ENCODE data around the gene CACNA1C. TPM values are rescaled to one million over a fixed set of nuclear protein-coding genes. Genes with fewer than 3 reads are reported as not detected.

CACNA1C gene
- total RNA-seq, 1 donor from 2014 or later: 0.14 TPM

DNA sequence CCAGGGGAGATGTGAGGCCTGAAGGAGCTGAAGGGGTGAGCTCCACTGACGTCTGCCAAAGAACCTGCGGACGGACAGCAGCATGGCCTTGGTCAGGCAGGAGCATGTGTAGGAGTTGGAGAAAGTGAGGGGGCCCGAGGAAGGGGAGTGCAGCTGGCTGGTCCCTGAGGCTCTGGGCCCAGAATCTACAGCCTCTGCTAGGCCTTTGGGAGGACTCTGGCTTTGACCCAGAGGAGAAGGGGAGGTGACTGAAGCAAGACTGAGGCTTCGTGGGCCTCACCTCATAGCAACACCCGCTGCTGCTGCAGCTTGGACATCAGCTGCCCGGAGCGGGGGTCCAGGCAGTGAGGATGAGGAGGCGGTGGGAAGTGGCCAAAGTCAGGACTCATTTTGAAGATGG, 525.4 kb downstream of the CACNA1C start:
- Mint-ChIP-seq H3K9me3 (no peaks in the 10 kb centered on the region), H3K27me3 (ENCODE audit: low read depth) (peaks cover 9% of the 10 kb centered on the region), H3K4me1 (ENCODE audit: low read depth) (peaks cover 3% of the 10 kb centered on the region), H3K27ac (no peak overlapping the region), H3K4me3 (ENCODE audit: low read depth) (no peak overlapping the region), H3K36me3 (ENCODE audit: low read depth) (no peaks in the 10 kb centered on the region)
- no peak for DNase-seq (ENCODE audit: low spot score)
- intact Hi-C loops (cut with micrococcal nuclease): no loop called here

DNA sequence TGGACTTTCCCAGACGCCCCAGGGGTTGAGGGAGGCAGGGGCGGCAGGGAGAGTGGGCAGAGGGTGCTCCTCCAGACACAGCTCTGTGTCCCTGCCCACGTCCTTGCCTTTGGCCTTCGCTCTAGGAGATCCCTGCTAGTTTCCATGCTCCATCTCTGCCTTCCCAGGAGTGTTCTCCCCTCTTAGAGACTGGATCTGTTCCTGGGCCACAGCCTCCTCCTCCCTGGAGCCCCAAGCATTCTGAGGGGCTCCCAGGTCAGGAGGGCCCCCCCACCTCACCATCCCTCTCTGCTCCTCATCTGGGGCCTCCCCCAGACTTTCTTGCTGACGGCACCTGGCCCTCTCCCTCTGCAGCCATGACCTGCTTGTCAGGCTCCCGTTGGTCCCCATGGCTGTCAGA, 526.0 kb downstream of the CACNA1C start:
- peaks cover 3% of the 10 kb centered on the region for H3K4me1 Mint-ChIP-seq (ENCODE audit: low read depth)
- no peaks in the 10 kb centered on the region for H3K36me3 Mint-ChIP-seq (ENCODE audit: low read depth)
- no peak for DNase-seq (ENCODE audit: low spot score)
- intact Hi-C loops (cut with micrococcal nuclease): no loop called here
- no peak overlapping the region for H3K27ac Mint-ChIP-seq
- H3K27me3 Mint-ChIP-seq (ENCODE audit: low read depth): peaks cover 10% of the 10 kb centered on the region
- no peak overlapping the region for H3K4me3 Mint-ChIP-seq (ENCODE audit: low read depth)
- no peaks in the 10 kb centered on the region for H3K9me3 Mint-ChIP-seq

DNA sequence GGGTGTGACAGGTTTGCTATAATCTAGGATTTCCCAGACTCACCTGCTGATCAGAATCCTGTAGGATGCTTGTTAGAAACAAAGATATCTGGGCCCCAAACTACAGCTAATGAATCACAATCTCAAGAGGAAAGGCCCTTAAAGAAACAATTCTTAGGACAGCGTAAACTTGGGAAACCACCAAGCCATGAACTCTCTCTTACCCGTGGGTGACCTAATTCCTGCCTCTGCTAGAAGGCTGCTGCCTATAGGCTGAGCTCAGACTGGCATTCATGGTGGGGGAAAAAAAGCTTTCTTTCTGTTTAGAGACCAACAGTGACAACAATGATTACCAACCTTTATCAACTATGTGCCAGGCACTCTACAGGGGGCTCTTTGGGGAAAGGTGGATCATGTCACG, 528.0 kb downstream of the CACNA1C start:
- Mint-ChIP-seq H3K36me3 (ENCODE audit: low read depth) (no peaks in the 10 kb centered on the region), H3K4me3 (ENCODE audit: low read depth) (no peak overlapping the region), H3K9me3 (no peaks in the 10 kb centered on the region), H3K27ac (no peak overlapping the region), H3K4me1 (ENCODE audit: low read depth) (peaks cover 3% of the 10 kb centered on the region), H3K27me3 (ENCODE audit: low read depth) (peaks cover 15% of the 10 kb centered on the region)
- intact Hi-C loops (cut with micrococcal nuclease): loop anchor here (5.0 to 10.0 kb wide), 3 partner anchors 196 to 526 kb away; partner anchors contain the start of gene CACNA1C
- no peak for DNase-seq (ENCODE audit: low spot score)

DNA sequence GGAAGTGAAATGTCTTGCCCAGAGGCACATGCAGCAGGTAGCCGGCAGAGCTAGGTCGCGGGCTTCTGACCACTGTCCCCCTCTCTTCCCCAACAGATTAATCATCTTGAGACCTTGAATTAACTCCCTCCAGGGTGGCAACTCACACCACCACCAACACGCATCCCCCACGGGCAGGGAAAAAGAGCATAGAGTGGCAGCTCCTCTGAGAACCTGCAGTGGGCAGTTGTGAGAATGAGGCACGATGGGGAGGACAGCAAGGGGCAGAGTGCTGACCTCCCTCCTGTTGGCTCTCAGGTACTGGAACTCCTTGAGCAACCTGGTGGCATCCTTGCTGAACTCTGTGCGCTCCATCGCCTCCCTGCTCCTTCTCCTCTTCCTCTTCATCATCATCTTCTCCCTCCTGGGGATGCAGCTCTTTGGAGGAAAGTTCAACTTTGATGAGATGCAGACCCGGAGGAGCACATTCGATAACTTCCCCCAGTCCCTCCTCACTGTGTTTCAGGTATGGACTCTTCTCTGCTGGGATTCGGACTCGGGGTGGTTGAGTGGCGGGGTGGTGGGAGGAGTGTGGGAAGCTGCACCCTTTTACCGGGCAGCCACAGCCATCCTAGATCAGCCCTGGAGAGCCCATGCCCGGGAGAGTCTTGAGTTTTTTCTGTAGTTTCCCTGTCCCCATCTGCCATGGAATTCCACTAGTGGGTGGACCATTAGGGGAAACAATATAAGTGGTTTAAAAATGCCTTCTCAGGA, 528.7 kb downstream of the CACNA1C start:
- H3K4me1 Mint-ChIP-seq (ENCODE audit: low read depth): peaks cover 3% of the 10 kb centered on the region
- no peak overlapping the region for H3K4me3 Mint-ChIP-seq (ENCODE audit: low read depth)
- intact Hi-C loops (cut with micrococcal nuclease): loop anchor here (5.0 to 10.0 kb wide), 3 partner anchors 197 to 527 kb away; partner anchors contain the start of gene CACNA1C
- H3K27ac Mint-ChIP-seq: no peak overlapping the region
- peaks cover 18% of the 10 kb centered on the region for H3K27me3 Mint-ChIP-seq (ENCODE audit: low read depth)
- no peaks in the 10 kb centered on the region for H3K9me3 Mint-ChIP-seq
- no peaks in the 10 kb centered on the region for H3K36me3 Mint-ChIP-seq (ENCODE audit: low read depth)
- no peak for DNase-seq (ENCODE audit: low spot score)

DNA sequence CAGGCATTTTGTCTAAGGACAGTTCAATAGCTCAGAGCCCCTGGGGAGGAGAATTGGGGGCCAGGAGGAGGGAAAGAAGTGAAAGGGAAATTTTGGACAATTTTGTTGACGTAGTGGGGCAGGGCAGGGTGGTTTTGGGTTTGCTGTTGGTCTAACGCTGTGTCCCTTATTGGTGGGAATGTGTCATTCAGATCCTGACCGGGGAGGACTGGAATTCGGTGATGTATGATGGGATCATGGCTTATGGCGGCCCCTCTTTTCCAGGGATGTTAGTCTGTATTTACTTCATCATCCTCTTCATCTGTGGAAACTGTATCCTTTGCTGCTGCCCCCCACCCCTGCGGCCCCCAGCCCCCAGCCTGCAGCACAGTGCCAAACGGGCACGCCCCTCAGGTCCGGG, 529.8 kb downstream of the CACNA1C start:
- no peak for DNase-seq (ENCODE audit: low spot score)
- no peaks in the 10 kb centered on the region for H3K9me3 Mint-ChIP-seq
- no peak overlapping the region for H3K4me3 Mint-ChIP-seq (ENCODE audit: low read depth)
- H3K4me1 Mint-ChIP-seq (ENCODE audit: low read depth): peaks cover 3% of the 10 kb centered on the region
- intact Hi-C loops (cut with micrococcal nuclease): loop anchor here (5.0 to 10.0 kb wide), 3 partner anchors 198 to 528 kb away; partner anchors contain the start of gene CACNA1C
- H3K36me3 Mint-ChIP-seq (ENCODE audit: low read depth): no peaks in the 10 kb centered on the region
- H3K27me3 Mint-ChIP-seq (ENCODE audit: low read depth): peaks cover 25% of the 10 kb centered on the region
- no peak overlapping the region for H3K27ac Mint-ChIP-seq

DNA sequence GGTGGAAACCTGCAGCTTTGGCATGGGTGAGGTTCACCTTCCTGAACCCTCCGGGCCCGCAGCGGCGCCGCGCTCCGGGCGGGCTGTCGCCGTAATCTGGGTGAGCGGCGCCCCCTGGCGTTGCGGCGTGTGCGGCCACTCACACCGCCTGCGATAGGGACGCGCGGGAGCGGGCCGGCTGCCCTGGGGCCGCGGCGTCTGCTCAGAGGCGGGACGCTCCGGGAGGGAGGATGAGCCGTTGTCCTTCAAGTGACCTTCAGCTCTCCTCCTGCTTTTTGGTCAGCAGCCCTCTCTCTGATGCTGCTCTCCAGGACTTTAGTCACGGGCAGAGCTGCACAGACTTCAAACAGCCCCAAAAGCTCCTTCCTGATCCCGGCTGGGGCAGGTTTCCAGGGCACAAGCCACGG, 530.3 kb downstream of the CACNA1C start:
- Mint-ChIP-seq H3K4me1 (ENCODE audit: low read depth) (peaks cover 3% of the 10 kb centered on the region), H3K4me3 (ENCODE audit: low read depth) (no peak overlapping the region), H3K27me3 (ENCODE audit: low read depth) (peaks cover 27% of the 10 kb centered on the region), H3K36me3 (ENCODE audit: low read depth) (no peaks in the 10 kb centered on the region), H3K9me3 (no peaks in the 10 kb centered on the region), H3K27ac (no peak overlapping the region)
- DNase-seq (ENCODE audit: low spot score): peak; percentile 50
- intact Hi-C loops (cut with micrococcal nuclease): loop anchor here (5.0 to 10.0 kb wide), 3 partner anchors 198 to 528 kb away; partner anchors contain the start of gene CACNA1C

DNA sequence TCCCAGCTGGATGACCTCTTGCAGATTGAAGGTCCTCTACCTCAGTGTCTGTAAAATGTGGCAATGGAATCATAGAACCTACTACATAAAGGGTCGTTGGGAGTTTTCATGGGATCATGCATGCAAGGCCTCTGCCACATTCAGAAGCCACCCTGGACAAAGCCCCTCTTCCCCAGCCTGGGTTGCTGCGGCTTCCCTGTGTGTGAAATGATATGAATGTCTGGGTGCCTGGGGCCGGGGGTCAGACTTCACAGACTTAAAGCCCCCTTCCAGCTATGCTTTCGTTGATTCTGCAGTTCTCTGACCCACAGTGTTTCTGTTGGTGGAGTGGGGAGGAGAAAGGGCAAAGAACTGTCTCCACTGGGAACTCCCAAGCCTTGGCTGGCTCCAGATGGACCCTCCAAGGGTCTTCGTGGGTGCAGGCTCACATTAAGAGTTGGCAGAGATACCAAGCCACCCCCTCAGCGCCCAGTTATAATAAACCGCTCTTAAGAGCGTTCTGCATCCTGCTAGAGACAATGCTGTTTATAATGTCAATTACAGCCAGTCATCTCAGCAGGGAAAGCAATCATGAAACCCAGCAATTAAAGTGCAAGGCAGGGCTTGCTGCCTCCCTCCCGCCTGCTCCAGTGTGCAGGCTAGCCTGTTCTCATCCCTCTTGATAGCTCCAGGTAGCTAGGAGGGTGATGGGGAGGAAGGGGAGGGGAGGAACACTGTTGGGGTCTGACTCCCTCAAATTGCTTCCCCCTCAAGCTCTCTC, 531.0 kb downstream of the CACNA1C start:
- DNase-seq (ENCODE audit: low spot score): no peak
- Mint-ChIP-seq H3K27ac (no peak overlapping the region), H3K9me3 (no peaks in the 10 kb centered on the region), H3K4me3 (ENCODE audit: low read depth) (no peak overlapping the region), H3K36me3 (ENCODE audit: low read depth) (no peaks in the 10 kb centered on the region), H3K4me1 (ENCODE audit: low read depth) (peaks cover 3% of the 10 kb centered on the region), H3K27me3 (ENCODE audit: low read depth) (peaks cover 31% of the 10 kb centered on the region)
- intact Hi-C loops (cut with micrococcal nuclease): loop anchor here (5.0 to 10.0 kb wide), 3 partner anchors 199 to 529 kb away; partner anchors contain the start of gene CACNA1C

DNA sequence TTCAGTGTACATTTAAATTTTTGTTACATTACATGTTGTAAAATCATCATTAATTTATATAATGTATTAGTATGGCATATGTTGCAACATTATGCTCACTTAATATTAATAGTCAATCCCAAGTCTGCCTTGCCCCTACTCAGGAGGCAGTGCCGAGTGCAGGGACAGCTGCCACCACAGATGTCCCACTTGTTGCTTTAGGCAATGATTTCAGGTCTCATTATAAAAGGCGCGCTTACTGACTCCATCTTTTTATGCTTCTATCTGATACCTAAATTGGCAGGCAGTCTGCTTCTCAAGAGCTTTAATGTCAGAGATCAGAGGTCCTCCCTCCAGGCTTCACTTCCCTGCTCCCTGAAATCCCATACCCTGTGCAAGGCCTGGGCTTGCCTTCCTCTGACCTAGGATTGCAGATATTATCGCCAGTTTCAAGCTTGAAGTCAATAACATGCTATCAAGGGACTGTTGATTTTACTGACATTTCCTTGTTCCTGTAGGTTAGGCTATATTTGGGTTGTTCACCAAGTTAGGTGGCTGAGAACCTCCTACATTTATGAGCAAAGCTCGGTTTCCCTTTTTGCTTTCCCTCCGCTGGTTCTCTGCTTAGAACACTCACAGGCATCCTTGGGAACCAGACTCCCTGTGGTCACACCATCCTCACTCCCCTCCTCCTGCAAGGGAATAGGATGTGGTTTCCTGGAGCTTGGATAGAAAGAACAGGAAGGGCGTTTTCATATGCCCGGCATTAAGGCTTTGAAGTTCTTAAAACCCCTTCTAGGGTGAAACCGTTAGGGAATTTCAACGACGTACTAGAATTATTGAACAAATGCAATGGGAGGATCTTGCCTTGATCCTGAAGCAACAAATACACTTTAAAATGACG, 533.6 kb downstream of the CACNA1C start:
- H3K27me3 Mint-ChIP-seq (ENCODE audit: low read depth): peaks cover 36% of the 10 kb centered on the region
- no peaks in the 10 kb centered on the region for H3K36me3 Mint-ChIP-seq (ENCODE audit: low read depth)
- H3K4me1 Mint-ChIP-seq (ENCODE audit: low read depth): no peaks in the 10 kb centered on the region
- no peak overlapping the region for H3K27ac Mint-ChIP-seq
- no peak overlapping the region for H3K4me3 Mint-ChIP-seq (ENCODE audit: low read depth)
- DNase-seq (ENCODE audit: low spot score): no peak
- no peaks in the 10 kb centered on the region for H3K9me3 Mint-ChIP-seq
- intact Hi-C loops (cut with micrococcal nuclease): loop anchor here (10.0 kb wide), 2 partner anchors 202 to 532 kb away; partner anchors contain the start of gene CACNA1C

DNA sequence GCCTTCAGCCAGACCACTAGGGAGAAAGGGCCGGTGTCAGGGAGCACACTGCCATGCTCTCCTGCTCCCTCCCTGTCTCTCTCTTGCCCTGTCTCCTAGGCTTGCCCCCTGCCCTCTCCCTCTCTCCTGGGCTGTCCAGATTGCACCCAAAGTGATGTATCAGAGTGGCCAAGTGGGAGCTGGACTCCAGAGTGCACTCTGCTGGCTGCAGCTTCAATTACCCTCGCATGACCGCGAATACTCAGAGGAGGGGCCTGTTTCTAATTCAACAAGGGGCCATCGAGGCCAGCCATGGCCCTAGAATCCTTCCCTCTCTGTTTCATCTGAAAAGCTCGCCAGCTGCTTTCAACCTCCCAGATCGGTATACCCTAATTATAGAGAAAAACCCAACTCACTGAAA, 535.6 kb downstream of the CACNA1C start:
- Mint-ChIP-seq H3K4me3 (ENCODE audit: low read depth) (no peak overlapping the region), H3K27me3 (ENCODE audit: low read depth) (peaks cover 31% of the 10 kb centered on the region), H3K9me3 (no peaks in the 10 kb centered on the region), H3K27ac (no peak overlapping the region), H3K4me1 (ENCODE audit: low read depth) (no peaks in the 10 kb centered on the region), H3K36me3 (ENCODE audit: low read depth) (no peaks in the 10 kb centered on the region)
- DNase-seq (ENCODE audit: low spot score): no peak
- intact Hi-C loops (cut with micrococcal nuclease): loop anchor here (10.0 kb wide), 2 partner anchors 204 to 534 kb away; partner anchors contain the start of gene CACNA1C

DNA sequence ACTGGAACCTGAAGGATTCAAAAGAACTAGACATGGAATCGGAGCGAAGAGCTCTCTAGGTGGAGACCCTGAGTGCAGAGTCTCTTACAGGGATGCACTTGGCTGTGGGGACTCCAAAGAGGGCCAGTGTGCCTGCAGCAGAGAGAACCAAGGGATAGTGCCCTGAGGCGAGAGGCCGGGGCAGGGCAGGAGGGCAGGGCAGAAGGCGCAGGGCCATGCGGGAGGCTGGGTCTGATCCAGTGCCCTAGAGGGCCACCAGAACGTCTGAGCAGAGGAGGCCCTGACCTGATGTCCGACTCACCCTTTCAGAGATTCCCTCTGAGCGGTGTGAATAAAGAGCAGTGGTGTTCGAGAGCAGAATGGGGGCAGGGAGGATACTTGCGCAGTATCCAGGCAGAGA, 536.6 kb downstream of the CACNA1C start:
- no peak overlapping the region for H3K27ac Mint-ChIP-seq
- H3K36me3 Mint-ChIP-seq (ENCODE audit: low read depth): no peaks in the 10 kb centered on the region
- H3K4me1 Mint-ChIP-seq (ENCODE audit: low read depth): no peaks in the 10 kb centered on the region
- H3K9me3 Mint-ChIP-seq: peaks cover 4% of the 10 kb centered on the region
- H3K27me3 Mint-ChIP-seq (ENCODE audit: low read depth): peaks cover 31% of the 10 kb centered on the region
- intact Hi-C loops (cut with micrococcal nuclease): loop anchor here (10.0 kb wide), 2 partner anchors 205 to 535 kb away; partner anchors contain the start of gene CACNA1C
- H3K4me3 Mint-ChIP-seq (ENCODE audit: low read depth): no peak overlapping the region
- DNase-seq (ENCODE audit: low spot score): no peak

DNA sequence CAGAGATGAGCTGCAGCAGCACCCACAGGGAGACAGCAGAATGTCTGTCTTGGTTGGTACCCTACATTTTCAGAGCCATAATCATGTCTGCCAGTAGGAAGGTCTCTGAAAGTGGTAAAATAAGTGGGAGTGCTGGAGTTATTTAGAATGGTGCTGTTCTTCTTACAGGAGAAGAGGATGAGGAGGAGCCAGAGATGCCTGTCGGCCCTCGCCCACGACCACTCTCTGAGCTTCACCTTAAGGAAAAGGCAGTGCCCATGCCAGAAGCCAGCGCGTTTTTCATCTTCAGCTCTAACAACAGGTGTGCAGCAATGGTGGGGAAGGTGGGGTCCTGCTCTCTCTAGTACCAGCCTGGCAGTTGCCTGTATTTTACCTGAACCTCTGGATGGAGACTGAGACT, 540.3 kb downstream of the CACNA1C start:
- intact Hi-C loops (cut with micrococcal nuclease): no loop called here
- Mint-ChIP-seq H3K36me3 (ENCODE audit: low read depth) (no peaks in the 10 kb centered on the region), H3K4me1 (ENCODE audit: low read depth) (no peaks in the 10 kb centered on the region)

DNA sequence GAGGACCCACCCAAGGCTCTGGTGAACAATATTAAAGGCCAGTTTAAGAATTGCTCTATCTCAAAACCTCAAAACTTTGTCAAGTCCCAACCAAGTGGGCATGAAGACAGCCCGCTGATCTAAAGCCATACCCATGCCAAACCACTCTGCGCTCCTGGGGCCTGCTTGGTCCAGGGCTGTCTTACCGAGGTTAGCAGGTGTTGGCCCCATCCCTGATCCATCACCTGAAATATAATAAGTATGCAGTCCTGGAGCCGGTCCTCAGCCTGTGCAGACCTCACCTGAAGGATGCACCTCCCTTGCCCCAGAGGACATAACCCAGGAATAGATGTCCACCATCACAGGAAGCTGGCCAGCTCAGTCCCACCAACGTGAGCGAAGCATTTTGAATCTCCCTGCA, 543.7 kb downstream of the CACNA1C start:
- no peak overlapping the region for H3K27ac Mint-ChIP-seq
- no peaks in the 10 kb centered on the region for H3K36me3 Mint-ChIP-seq (ENCODE audit: low read depth)
- peaks cover 2% of the 10 kb centered on the region for H3K27me3 Mint-ChIP-seq (ENCODE audit: low read depth)
- H3K9me3 Mint-ChIP-seq: peaks cover 7% of the 10 kb centered on the region
- H3K4me1 Mint-ChIP-seq (ENCODE audit: low read depth): no peaks in the 10 kb centered on the region
- DNase-seq (ENCODE audit: low spot score): no peak
- no peak overlapping the region for H3K4me3 Mint-ChIP-seq (ENCODE audit: low read depth)
- intact Hi-C loops (cut with micrococcal nuclease): no loop called here

More for the DNA sequence above, 540.3 kb downstream of the CACNA1C start:
- no peak for DNase-seq (ENCODE audit: low spot score)
- Mint-ChIP-seq H3K9me3 (peaks cover 7% of the 10 kb centered on the region), H3K27ac (no peak overlapping the region), H3K4me3 (ENCODE audit: low read depth) (no peak overlapping the region), H3K27me3 (ENCODE audit: low read depth) (peaks cover 12% of the 10 kb centered on the region)
